Upper lobe of left lung (tissue), 4 donors: Measurements from ENCODE around the gene HECTD4.

Source experiments
- CTCF ChIP-seq, 6 experiments: fragments of 450-650 bp in 4 of 6; fragments of 200-600 bp in 2 of 6; sonication (generic) in 2 of 6; IDR thresholded peaks; one replicate each; pipeline ENCODE4 v1.5.1; 2016 to 2019; ENCODE audit warnings: antibody characterized with exemption in 6 of 6
- POLR2AphosphoS5 ChIP-seq, 2 donors: sonication (generic); formaldehyde crosslinking; IDR thresholded peaks; one replicate each; pipeline ENCODE4 v1.5.1; 2017; ENCODE audit warnings: antibody characterized with exemption in 2 of 2

GRCh38 chr12:112375105-112375504 is 7.1 kb downstream of the HECTD4 start:
- no peak for TF ChIP-seq CTCF (IDR thresholded peaks at IDR 0.05)
- no peak for TF ChIP-seq POLR2AphosphoS5 (IDR thresholded peaks at IDR 0.05)
